Kidney epithelial cell (primary cell): ENCODE measurements around the gene SUPT4H1. TPM values are rescaled to one million over a fixed set of nuclear protein-coding genes. Genes with fewer than 3 reads are reported as not detected.

Source experiments
- DNase-seq: peaks from one replicate; pipeline ENCODE4 v3.0.0-alpha.2; 2010; ENCODE audit warnings: low read depth
- H3K27me3 ChIP-seq: 2 replicates; pipeline ENCODE4 v1.6.0; 2011; ENCODE audit warnings: low read length; ENCODE audit not compliant: control insufficient read depth, insufficient read depth
- H3K36me3 ChIP-seq: 2 replicates; pipeline ENCODE4 v1.5.1; 2011; ENCODE audit warnings: low read length; ENCODE audit not compliant: control insufficient read depth, insufficient read depth
- H3K4me3 ChIP-seq: 2 replicates; pipeline ENCODE4 v1.5.1; 2011; ENCODE audit warnings: low read depth, mild to moderate bottlenecking, control low read depth, low read length
- CTCF ChIP-seq: IDR thresholded peaks from 2 replicates; pipeline ENCODE4 v1.5.1; 2011; ENCODE audit warnings: mild to moderate bottlenecking, moderate library complexity, low read length, control low read depth, inconsistent platforms; ENCODE audit not compliant: insufficient read depth, poor library complexity, severe bottlenecking
- total RNA-seq: library from RNA; depleted of rRNA; stranded (reverse); fragments of >200 nt; gene quantifications from 2 replicates; pipeline ENCODE4 v1.2.3, GENCODE V29; 2015

Gene SUPT4H1
- total RNA-seq, 1 donor from 2014 or later, result 52.0 TPM

GRCh38 chr17:58319173-58320162 lies 32.5 kb downstream of the SUPT4H1 start:
- no peak for TF ChIP-seq CTCF
- no peaks in the 10 kb centered on the region for H3K36me3 ChIP-seq
- DNase-seq, result no peak
- no peak overlapping the region for H3K4me3 ChIP-seq
- peaks cover 8% of the 10 kb centered on the region for H3K27me3 ChIP-seq

GRCh38 chr17:58318627-58319172 lies 33.3 kb downstream of the SUPT4H1 start:
- no peaks in the 10 kb centered on the region for H3K36me3 ChIP-seq
- no peak for TF ChIP-seq CTCF
- no peak for DNase-seq

GRCh38 chr17:58318065-58318481 lies 33.9 kb downstream of the SUPT4H1 start:
- Histone ChIP-seq H3K4me3 (no peak overlapping the region), H3K27me3 (no peaks in the 10 kb centered on the region), H3K36me3 (no peaks in the 10 kb centered on the region)
- TF ChIP-seq CTCF, result no peak
- DNase-seq, result no peak

More at GRCh38 chr17:58318627-58319172, 33.3 kb downstream of the SUPT4H1 start:
- Histone ChIP-seq H3K4me3 (no peak overlapping the region), H3K27me3 (peaks cover 3% of the 10 kb centered on the region)

GRCh38 chr17:58317421-58318064 lies 34.5 kb downstream of the SUPT4H1 start:
- peak; percentile 60 for DNase-seq
- Histone ChIP-seq H3K4me3 (no peak overlapping the region), H3K27me3 (no peaks in the 10 kb centered on the region), H3K36me3 (no peaks in the 10 kb centered on the region)
- peak; percentile 87 for TF ChIP-seq CTCF

- DNase-seq, result no peak
- TF ChIP-seq CTCF, result no peak
- Histone ChIP-seq H3K4me3 (no peak overlapping the region), H3K27me3 (no peaks in the 10 kb centered on the region), H3K36me3 (no peaks in the 10 kb centered on the region)
Measured at GRCh38 chr17:58316260-58316960, 35.6 kb downstream of the SUPT4H1 start.
